HG03342 (cell line): Measurements from ENCODE around the gene ATP5ME.

ENCODE experiments used
- ATAC-seq: cut with Tn5 transposase; IDR thresholded peaks from one replicate; pipeline ENCODE4 v1.9.1; 2021; ENCODE audit warnings: mild to moderate bottlenecking, moderate library complexity; ENCODE audit not compliant: unreplicated experiment

The ATP5ME gene

DNA sequence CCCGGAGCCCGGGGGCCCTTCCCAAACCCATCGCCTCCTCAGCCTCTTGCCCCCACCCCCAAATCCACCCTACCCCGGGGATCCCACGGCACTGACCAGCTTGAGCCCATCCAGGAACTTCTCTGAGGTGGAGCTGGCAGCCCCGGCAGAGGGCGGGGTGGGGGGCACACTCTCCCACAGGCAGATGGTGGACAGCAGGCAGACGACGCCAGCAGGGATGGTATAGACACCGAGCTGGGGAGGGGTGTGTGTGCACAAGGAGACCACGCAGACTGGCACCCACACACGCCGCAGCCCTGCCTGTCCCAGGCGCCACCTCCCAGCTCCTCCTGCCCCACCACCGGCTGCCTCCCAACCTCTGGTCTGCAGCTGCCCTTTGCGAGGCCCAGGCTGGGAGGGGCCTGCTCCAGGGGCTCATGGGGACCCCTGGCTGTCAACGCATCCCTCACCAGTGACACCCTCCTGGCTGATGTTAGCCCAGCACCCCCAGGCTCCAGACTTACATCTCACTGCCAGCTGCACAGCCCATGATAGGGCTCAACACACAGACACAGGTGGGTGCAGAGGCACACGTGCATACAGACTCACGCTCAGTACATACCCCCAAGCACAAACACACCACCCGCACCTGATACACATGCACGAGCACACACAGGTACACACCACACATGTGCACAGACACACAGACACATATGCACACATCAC lies 10.7 kb upstream of the ATP5ME start:
- no peak for ATAC-seq

DNA sequence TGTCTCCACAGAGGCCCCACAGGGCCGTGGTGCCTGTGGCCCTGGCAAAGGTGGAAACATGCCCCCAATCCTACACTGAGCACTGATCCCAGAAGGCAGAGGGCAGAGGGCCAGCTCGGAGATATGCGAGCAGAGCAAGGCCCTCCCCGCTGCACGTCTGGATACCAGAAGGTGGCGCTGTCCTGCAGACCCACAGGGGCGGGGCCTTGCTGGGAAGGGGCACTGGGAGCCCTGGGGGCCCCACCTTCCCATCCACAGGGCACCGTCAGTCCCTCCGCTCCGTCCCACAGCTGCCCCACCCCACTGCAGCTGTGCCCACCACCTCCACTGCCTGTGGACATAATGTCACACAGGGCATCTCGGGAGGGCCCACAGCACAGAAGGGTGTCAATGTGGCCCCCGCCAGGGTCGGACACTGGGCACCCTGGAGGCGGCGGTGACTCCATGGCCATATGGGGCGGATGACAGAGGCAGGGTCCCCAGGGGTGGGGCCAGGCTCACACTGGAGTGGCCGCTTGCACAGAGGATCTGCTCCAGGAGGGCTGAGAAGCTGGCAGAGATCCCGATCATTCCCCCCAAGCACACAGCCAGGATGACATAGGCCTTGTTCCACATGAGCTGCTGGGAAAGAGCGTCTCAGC lies 10.0 kb upstream of the ATP5ME start:
- no peak for ATAC-seq

DNA sequence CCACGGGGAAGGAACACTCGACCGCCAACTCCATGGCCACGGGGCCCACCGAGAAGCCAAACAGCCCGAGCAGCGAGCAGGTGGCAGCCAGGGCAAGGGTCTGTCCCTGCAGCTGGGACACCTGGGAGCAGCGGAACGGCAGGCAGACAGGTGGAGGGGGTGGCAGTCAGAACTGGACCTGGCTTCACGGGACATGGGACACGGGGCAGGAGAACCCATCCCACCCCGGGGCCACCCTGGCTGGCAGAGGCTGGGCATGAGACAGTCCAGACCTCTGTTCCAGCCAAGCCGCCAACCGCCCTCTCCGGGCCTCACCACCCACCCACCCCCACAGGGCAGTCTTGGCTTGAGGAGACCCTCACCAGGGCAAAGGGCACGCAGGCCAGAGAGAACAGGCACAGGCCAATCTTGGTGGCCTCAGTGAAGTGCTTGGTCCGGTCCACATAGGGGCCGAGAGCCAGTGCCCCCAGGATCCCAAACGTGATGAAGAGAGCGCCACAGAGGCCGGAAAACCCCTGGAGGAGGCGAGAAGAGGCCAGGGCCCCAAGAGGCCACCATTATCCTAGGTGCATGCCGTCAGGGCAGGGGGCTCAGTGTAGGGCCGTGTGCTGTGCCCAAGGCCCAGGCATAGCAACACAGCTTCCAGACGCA lies 9.3 kb upstream of the ATP5ME start:
- no peak for ATAC-seq

- ATAC-seq: no peak
These were observed 8.6 kb upstream of the ATP5ME start for GRCh38 chr4:682490-683172.

DNA sequence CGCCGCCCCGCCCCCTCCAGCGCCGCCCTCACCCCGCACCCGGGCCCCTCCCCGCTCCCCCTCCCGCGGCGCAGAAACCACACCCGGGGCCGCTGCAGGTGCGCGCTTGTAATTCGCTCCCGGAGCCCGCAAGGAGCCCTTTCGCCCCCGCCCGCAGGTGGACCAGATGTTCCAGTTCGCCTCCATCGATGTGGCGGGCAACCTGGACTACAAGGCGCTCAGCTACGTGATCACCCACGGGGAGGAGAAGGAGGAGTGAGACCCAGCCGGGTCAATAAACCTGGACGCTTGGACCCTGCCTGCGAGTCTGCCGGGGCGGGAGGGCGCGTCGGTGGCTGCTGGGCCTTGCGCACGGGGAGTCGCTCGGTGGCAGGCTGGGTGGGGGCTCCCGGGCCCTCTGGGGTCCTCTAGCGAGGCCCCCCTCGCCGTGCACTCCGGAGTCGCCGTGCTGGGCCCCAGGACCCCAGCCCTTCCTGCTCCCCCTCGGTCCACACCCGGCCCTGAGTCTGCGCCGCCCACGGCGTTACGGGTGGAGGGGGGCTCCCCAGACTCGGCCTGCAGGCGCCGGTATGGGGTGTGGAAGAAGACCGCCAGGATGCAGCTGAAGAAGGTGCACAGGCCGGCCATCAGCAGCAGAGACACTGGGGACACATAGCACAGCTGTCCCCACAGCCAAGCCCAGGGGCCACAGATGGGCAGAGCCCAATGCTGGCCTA lies 7.8 kb upstream of the ATP5ME start:
- no peak for ATAC-seq

DNA sequence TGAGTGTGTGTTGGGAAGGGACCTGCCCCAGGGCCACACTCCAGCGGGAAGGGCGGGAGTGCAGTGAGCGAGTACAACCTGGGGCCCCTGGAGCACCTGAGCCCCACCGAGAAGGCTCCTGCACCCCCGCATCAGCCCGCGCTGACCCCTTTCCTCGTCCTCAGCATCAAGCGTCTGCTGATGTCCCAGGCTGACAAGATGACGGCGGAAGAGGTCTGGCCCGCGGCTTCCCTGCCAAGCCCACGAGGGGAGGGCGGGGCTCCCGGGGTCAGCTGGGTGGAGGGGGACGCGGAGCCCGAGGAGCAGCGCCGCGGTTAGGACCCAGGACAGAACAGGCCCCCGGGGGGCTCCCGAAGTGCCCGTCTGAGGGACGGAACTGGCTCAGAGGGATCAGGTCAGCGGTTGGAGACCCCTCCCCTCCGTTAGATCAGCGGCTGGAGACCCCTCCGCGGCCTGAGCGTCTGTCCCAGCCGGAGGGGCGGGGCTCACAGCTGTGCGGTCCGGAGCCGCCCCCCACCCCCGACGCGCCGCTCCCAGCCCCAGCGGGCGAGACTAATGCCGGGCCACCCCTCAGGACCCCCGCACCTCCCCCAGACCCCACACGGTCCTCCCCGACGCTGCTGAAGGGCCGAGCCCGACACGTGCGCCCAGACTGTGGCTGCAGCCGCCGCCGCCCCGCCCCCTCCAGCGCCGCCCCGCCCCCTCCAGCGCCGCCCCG lies 7.0 kb upstream of the ATP5ME start:
- ATAC-seq: peak; percentile 25

DNA sequence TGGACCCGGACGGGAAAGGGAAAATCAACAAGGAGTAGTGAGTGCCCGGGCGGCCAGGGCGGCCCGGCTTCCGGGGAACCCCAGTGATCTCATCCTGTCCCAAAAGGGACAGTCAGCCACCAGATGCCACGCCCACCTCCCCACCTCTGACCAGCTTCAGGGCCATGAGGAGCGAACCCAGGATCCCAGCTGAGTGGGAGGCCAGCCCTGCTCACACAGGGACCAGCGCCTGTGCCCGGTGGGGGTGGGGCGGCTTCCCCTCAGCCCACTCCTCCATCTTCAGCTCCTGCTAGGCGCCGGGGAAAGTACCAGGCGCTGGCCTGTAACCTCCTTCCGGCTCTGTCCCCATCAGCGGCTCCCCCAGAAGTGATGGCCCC lies 6.5 kb upstream of the ATP5ME start:
- ATAC-seq: peak; percentile 14

GRCh38 chr4:680091-680490 lies 6.0 kb upstream of the ATP5ME start:
- ATAC-seq: no peak

DNA sequence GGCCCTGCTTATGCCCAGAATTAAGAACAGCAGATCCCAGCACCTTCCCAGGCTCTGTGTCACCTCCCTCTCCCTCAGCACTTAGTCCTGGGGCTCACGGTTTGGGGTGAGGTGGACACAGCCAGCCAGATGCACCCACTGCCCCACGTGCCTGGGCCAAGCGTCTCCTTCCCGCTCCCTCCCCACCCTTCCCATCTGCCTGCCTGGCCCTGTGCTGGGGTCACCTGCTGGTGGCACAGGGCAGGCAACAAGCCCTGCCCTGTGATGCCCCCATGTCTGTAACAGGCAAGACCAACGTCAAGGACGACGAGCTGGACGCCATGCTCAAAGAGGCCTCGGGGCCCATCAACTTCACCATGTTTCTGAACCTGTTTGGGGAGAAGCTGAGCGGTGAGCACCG lies 5.6 kb upstream of the ATP5ME start:
- no peak for ATAC-seq

DNA sequence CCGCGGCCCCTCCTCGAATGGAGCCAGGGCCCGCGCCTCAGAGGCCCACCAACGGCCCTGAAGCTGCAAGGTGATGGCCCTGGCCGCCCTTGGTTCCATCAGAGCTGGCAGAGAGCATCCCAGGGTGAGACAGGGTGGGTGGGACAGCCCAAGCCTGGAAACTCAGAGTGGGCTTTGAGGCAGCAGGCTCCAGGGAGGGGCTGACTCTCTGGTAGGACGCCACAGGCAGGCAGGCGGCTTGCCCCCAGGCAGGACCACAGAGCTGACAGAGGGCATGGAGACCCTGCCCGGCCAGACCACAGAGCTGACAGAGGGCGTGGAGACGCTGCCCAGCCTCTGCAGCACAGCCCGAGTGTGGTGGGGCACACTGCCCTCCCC lies 5.0 kb upstream of the ATP5ME start:
- no peak for ATAC-seq

DNA sequence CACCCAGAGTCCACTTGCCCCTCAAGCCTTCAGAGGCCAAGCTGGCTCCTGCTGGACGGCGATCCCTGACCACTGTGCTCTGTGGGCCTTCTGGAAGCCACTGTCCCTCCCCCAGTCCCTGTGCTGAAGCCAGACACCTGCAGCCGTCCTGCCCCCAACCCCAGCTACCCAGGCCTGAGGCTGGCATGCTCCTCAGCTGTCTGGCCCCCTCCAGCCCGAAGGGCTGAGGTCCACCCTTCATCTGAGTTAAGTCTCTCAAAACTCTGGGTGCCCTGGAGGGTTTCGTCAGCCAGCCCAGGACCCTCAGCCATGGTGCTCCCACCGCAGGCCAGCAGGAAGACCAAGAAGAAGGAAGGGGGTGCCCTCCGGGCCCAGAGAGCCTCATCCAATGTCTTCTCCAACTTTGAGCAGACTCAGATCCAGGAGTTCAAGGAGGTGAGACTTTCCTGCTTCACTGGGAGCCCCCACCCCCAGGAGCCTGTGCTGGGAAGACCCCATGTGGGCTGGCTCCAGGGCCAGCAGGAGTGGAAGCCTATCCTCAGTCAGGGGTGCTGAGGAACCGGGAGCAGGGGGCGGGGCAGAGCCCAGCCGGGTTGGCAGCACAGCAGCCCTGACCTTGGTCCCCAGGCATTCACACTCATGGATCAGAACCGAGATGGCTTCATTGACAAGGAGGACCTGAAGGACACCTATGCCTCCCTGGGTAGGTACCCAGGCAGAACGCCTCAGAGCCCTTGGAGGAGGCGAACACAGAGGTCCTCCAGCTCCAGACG lies 4.4 kb upstream of the ATP5ME start:
- ATAC-seq: no peak

DNA sequence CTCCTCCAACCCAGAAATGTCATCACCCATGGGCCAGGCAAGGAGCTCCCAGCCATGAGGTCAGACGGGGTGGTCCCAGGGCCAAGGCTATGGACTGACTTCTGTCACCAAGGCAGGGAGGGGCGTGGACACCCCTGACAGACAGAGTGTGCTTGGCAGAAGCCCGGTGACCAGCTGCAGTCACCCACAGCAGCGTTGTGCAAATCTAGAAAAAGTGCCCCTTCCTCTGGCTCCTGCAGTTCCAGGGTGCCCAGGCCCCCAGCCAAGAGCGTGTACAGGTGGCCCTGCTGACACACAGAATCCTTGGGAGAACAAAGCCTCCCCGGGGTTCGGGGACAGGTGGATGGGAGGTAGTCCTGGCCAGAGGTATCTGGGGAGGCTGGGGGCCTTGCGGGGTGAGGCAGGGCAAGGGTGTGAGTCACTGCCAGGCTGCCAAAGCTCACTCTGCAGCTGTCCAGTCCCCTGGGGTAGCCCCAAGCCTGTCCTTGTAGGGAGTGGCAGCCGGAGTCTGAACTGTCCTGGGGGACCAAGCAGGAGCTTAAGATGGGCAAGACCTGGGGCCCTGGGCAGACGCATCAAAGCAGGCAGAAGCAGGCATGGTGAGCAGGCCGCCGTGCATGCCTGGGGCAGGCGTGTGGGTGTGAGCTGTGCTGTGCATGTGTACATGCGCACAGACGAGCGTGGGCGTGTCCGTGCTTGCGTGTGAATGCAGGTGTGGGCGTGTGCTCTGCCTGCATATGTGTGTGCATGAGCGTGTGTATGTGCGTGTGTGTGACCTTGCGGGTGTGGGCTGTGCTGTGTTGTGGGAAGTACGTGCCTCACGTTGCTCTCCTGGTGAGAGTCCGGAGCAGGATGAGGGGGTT lies 3.6 kb upstream of the ATP5ME start:
- ATAC-seq: no peak

- ATAC-seq: no peak
These were observed 2.8 kb upstream of the ATP5ME start for GRCh38 chr4:676871-677235.

DNA sequence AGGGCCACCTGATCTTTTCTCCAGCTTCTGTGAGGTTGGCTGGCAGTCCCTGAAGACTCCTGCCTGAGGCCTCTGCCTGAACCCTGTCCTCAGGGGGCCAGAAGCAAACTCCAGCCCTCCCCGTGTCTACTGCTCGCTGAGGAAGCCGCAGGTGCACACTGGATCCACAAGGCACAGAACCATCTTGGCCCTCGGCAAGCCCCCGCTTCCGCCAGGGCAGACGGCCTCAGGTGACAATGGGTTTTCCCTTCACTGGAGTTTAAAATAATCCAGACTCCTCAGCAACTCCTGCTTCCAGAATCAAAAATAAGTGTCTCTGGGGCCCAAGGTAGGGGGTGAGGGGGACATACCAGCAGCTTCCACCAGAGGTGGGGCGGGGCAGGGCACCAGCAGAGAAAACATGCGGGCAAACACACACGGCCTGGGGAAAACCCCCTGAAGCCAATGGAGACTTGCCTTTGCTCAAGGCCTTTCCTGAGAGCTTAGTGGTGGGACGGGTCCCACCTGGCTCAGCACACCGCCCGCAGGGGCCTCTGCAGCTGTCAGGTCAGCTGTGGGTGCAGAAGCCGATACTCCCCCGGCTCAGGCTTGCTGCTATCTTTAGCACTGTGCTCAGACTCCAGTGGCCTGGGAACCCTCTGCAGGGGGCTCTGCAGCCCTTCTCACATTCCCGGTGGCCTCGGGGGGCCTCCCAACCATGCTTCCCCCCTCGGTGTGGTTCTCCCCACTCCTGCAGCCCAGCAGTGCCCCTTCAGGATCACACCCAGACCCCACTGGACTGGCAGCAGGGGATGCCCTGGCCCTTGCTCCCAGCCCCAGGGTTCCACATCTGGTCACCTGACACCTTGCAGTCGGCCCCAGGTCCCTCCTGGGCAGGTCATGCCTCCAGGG lies 2.1 kb upstream of the ATP5ME start:
- peak; percentile 30 for ATAC-seq

- no peak for ATAC-seq
These were observed 1.2 kb upstream of the ATP5ME start for GRCh38 chr4:675036-675882.

- no peak for ATAC-seq
These were observed 556 bp downstream of the ATP5ME start for GRCh38 chr4:673349-674091.
